ENCODE measurements around the gene SORCS1.

The SORCS1 gene

DNA sequence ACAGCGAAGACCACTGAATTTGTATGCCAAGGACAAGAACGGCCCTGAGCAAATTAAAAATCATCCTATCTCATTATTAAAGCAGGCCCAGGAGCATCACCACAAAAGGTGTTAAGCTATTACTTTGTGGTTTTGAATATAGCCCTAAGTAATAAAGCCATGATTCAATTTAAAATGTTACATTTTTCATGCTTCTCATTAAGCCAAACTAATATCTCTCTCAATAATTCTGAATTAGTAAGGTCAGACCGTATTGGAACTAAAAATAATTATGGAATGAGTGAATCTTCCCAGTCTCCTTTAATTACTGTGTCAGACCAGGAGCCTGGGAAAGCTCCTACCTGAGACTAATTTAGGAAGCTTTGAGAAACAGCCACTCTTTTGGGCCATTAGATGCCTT, 162.4 kb downstream of the SORCS1 start:
- Mint-ChIP-seq H3K27me3 (no peaks in the 10 kb centered on the region), H3K4me3 (no peak overlapping the region), H3K4me1 (no peaks in the 10 kb centered on the region), H3K27ac (no peak overlapping the region), H3K9me3 (no peaks in the 10 kb centered on the region), H3K36me3 (no peaks in the 10 kb centered on the region)
- no peak for ATAC-seq

DNA sequence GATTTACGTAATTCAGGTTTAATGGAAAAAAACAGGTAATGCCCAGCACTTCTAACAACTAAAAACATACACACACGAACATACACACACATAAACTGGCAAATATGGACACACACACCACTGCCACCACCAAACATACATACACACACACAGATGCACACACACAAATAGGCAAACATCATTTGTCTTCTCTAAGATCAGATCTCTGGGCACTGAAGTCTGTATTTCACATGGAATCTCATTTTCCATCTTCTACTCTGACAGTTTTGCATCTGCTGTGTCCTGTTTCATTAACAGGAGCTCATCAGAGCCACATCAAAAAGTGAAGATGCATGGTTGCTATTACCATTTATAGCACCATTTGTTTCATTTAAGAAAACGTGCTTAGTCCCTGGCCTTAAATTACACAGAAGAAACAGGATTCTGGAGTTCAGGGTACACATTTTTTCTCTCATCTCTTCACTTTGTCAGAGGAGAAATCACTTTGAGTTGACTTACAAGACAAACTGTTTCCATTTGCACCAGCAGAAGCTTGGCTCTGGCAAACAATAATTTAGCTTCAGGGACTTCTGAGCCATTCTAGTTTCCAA, 165.3 kb downstream of the SORCS1 start:
- no peak overlapping the region for H3K4me3 Mint-ChIP-seq
- no peaks in the 10 kb centered on the region for H3K27me3 Mint-ChIP-seq
- no peaks in the 10 kb centered on the region for H3K36me3 Mint-ChIP-seq
- no peaks in the 10 kb centered on the region for H3K9me3 Mint-ChIP-seq
- H3K27ac Mint-ChIP-seq, result no peak overlapping the region
- no peaks in the 10 kb centered on the region for H3K4me1 Mint-ChIP-seq
- no peak for ATAC-seq

DNA sequence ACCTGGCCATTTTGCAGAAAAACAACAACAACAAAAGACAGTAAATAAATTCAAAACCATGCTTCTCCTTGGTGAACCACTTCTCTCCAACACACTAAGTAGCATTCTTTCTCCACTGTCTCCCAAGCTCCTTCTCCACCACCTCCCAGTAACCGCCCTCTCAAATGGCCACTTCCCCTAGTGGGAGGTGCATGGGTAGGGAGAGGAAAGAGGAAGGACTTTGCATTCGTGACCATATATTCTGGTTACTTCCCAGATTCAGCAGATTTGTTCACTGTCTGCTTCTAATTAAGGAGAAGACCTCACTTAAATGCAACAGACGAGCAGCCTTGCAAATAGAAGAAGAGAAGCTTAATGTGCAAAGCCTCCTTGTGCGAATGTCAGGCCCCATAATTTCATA, 166.8 kb downstream of the SORCS1 start:
- H3K27me3 Mint-ChIP-seq, result no peaks in the 10 kb centered on the region
- ATAC-seq, result no peak
- H3K4me1 Mint-ChIP-seq, result no peaks in the 10 kb centered on the region
- H3K36me3 Mint-ChIP-seq, result no peaks in the 10 kb centered on the region
- no peak overlapping the region for H3K4me3 Mint-ChIP-seq
- no peaks in the 10 kb centered on the region for H3K9me3 Mint-ChIP-seq
- H3K27ac Mint-ChIP-seq, result no peak overlapping the region

DNA sequence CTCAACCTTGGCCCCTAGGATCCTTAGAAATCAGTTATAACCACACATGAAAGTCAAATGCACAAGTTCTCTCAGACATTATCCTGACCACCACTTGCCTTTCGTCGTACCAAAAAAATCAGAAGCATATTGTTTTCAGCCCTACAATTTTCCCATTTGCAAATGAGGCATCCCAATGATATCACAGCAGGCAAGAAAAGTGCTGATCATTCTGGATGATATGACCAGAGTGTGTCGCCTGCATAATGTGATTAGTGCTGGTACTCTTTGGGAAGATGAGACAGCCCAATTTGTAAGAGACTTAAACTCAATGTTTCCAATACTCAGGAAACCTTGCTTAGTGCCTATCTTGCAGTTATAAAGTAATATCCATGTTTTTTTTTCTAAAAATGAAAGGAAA, 168.0 kb downstream of the SORCS1 start:
- no peaks in the 10 kb centered on the region for H3K36me3 Mint-ChIP-seq
- no peak overlapping the region for H3K4me3 Mint-ChIP-seq

DNA sequence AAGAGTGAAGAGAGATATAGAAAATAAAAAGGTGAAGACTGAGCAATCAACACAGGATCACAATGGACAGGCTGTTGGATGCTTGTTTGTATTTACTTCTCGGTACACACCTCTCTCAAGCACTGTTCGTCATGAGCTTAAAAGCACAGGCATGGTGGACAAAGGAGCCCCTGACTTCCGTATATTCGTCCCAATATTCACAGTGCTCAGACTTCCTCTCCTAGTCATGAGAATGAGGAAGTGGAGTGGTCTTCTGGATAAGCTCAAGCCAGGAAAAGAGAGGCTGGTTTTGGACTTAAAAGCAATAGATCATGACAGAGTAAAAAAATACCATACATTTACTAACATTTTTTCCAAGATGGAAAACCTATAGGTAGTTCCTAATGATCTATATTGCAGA, 172.5 kb downstream of the SORCS1 start:
- no peaks in the 10 kb centered on the region for H3K9me3 Mint-ChIP-seq
- H3K4me1 Mint-ChIP-seq, result no peaks in the 10 kb centered on the region
- H3K4me3 Mint-ChIP-seq, result no peak overlapping the region
- H3K27ac Mint-ChIP-seq, result no peak overlapping the region
- H3K27me3 Mint-ChIP-seq, result no peaks in the 10 kb centered on the region
- H3K36me3 Mint-ChIP-seq, result no peaks in the 10 kb centered on the region
- no peak for ATAC-seq

More for the DNA sequence above, 168.0 kb downstream of the SORCS1 start:
- H3K9me3 Mint-ChIP-seq, result no peaks in the 10 kb centered on the region
- no peak for ATAC-seq
- H3K27me3 Mint-ChIP-seq, result no peaks in the 10 kb centered on the region
- no peak overlapping the region for H3K27ac Mint-ChIP-seq
- no peaks in the 10 kb centered on the region for H3K4me1 Mint-ChIP-seq

DNA sequence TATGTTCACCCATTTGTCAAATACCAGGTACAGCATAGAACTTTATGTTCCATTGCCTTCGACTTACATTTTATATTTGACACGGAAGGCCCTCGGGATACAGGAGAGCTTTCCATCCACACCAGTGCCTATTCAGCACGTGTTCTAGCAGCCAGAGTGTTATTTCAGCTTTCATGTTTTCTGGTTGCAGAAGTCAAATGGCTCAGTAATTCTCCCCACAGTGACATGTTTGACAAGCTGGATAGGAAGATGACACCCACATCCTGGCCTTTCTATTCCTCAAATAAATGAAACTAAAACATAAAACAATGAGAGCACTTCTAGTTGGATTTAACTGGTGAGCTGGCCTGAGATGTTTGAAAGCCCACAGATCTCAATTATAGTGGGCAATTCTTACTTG, 173.4 kb downstream of the SORCS1 start:
- no peaks in the 10 kb centered on the region for H3K36me3 Mint-ChIP-seq
- ATAC-seq, result no peak
- H3K4me1 Mint-ChIP-seq, result no peaks in the 10 kb centered on the region
- H3K4me3 Mint-ChIP-seq, result no peak overlapping the region
- H3K27me3 Mint-ChIP-seq, result no peaks in the 10 kb centered on the region
- no peaks in the 10 kb centered on the region for H3K9me3 Mint-ChIP-seq
- no peak overlapping the region for H3K27ac Mint-ChIP-seq

DNA sequence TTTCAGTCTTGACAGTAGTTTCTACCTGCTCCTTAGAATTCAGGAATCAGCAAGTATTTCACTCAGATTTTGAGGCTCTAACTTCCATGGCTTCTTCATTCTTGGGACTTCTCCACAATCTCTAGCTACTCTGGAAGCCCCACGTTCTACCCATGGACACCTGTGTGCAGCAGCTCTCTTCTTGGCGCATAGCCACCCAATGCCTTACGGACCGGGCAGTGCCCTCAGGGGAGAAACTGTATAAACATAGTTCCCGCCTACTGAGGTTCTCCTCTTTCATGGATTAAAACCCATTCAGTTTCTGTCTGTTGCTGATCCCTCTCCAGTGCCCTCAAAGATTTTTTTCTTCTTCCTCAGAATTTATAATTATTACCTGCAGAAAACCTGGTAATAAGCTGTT, 177.1 kb downstream of the SORCS1 start:
- Mint-ChIP-seq H3K4me3 (no peak overlapping the region), H3K36me3 (no peaks in the 10 kb centered on the region), H3K4me1 (no peaks in the 10 kb centered on the region), H3K27me3 (no peaks in the 10 kb centered on the region), H3K27ac (no peak overlapping the region), H3K9me3 (no peaks in the 10 kb centered on the region)
- no peak for ATAC-seq

DNA sequence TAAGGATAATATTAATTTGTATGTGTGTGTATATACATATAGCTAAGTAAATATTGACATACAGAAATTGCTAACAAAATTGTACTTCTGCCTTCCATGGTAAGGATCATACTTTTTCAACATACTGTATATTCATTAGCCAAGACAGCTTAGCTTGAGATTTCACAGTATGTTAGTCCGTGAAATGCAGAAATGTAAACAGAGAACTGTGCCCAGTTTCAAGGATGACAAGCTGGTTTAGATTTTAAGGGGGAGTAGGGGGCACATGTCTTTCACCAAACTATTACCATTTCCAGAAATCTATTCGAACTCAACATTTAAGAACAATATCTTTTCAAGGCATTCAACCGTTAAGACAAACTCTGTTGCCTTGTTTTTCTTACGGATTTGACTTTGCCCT, 182.2 kb downstream of the SORCS1 start:
- Mint-ChIP-seq H3K36me3 (no peaks in the 10 kb centered on the region), H3K27me3 (no peaks in the 10 kb centered on the region), H3K4me1 (no peaks in the 10 kb centered on the region), H3K9me3 (no peaks in the 10 kb centered on the region), H3K27ac (no peak overlapping the region), H3K4me3 (no peak overlapping the region)
- ATAC-seq, result no peak

DNA sequence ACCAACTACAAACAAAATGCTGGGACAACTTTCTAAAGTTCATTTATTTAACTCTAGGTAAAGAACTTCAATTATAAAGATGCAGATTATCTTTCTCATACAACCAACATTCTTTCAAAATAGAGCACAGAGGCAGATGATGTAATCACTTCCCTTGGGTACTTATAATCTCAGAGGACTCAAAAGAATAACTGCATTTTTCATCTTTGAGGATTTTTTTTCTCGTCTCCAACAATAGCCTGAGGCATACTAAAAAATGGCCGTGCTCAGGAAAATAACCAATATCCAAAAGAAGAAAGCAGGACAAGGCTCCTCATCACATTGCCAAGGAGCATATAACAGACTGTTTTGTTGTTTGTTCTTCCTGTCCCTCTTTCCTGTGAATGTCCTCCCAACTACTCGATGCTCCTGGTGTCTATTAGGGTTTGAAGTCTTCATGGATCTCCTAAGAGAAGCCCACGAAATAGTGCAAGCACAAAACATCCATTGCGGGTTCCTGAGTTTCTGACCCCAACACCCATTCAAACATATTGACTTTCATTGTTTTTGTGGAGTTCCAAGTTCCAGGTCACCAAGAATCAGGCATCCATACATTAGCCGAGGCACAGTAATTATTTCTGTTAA, 182.9 kb downstream of the SORCS1 start:
- Mint-ChIP-seq H3K9me3 (peaks cover 2% of the 10 kb centered on the region), H3K27ac (no peak overlapping the region), H3K27me3 (no peaks in the 10 kb centered on the region), H3K4me3 (no peak overlapping the region), H3K36me3 (peaks cover 3% of the 10 kb centered on the region), H3K4me1 (no peaks in the 10 kb centered on the region)
- no peak for ATAC-seq

DNA sequence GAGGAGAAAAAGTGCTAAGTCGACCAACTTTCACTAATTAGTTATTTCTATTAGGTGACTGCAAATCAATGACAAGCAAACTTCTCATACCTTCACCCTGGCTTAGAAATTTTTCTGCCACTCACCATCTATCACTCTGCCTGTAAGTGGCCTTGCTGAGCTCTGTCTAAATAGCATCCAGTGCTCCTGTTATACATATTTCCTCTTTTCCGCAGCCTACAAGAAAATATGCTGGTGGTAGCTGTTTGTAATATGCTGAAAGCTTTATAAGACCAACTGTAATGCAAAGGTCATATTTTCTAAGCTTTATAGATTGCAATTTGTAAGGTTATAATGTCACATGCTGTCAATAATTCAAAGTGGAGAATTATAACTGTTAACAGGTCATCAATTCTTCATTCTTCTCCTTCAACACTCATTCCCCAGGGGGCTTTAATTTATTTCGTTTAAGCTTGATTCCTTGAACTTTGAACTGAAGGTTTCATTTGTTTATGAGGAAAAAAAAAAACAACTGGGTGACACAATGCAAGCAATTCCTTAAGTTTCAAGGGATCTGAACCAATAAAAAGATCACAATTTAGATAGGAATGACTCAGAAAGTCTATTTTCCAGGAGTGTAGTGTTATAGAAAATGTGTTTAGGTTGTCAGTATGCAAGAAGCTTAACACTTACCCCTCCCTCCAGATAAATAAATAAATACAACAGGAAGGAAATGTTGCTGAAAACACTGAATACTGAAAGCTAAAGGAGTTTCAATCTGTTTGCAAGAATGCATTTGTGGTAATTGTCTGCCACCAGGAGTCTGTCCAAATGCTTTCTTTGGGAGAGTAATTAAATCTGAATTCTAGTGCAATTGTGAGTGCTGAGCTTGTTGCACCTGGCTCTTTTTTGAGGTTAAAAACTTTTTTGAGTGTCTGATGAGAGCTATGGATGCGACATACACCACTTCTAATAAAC, 183.7 kb downstream of the SORCS1 start:
- Mint-ChIP-seq H3K9me3 (peaks cover 3% of the 10 kb centered on the region), H3K36me3 (peaks cover 4% of the 10 kb centered on the region), H3K27me3 (no peaks in the 10 kb centered on the region), H3K27ac (no peak overlapping the region), H3K4me3 (no peak overlapping the region), H3K4me1 (no peaks in the 10 kb centered on the region)
- ATAC-seq, result no peak

DNA sequence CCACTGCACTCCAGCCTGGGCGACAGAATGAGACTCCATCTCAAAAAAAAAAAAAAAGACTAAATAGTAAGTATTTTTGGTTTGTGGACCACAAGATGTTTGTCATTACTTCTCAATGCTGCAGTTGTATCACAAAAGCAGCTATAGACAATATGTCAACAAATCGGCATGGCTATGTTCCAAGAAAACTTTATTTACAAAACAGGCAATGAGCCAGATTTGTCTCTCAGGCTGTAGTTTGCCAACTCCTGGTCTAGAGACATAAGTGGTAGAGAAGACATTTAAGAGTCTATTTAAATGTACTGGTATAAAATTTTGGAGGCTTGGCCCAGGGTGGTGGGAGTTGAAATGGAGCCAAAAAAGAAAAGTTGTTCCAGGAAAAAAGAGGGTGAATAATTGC, 185.8 kb downstream of the SORCS1 start:
- no peaks in the 10 kb centered on the region for H3K27me3 Mint-ChIP-seq
- no peak overlapping the region for H3K4me3 Mint-ChIP-seq
- no peaks in the 10 kb centered on the region for H3K4me1 Mint-ChIP-seq
- H3K9me3 Mint-ChIP-seq, result peaks cover 3% of the 10 kb centered on the region
- H3K36me3 Mint-ChIP-seq, result peaks cover 4% of the 10 kb centered on the region
- ATAC-seq, result no peak
- no peak overlapping the region for H3K27ac Mint-ChIP-seq

DNA sequence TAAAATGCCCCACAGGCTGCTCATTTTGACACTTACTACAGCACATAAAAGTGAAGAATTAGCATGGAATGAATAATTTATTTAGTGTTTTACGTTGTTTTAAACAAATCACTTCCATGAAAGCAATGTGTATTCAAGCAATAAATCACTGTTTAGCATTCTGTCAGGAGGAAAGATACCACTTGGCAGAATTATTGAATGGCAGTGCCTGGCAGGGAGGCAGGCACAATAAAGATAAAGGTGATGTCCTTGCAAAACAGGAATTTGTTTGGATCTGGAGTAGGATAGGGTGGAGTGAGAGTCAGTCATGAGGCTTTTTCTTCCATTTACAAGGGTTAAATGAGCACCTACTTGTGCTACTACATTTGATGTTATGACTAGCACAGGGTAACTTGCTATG, 190.8 kb downstream of the SORCS1 start:
- no peaks in the 10 kb centered on the region for H3K27me3 Mint-ChIP-seq
- H3K36me3 Mint-ChIP-seq, result peaks cover 4% of the 10 kb centered on the region
- no peak for ATAC-seq
- peaks cover 3% of the 10 kb centered on the region for H3K9me3 Mint-ChIP-seq
- H3K27ac Mint-ChIP-seq, result no peak overlapping the region
- no peaks in the 10 kb centered on the region for H3K4me1 Mint-ChIP-seq
- no peak overlapping the region for H3K4me3 Mint-ChIP-seq

DNA sequence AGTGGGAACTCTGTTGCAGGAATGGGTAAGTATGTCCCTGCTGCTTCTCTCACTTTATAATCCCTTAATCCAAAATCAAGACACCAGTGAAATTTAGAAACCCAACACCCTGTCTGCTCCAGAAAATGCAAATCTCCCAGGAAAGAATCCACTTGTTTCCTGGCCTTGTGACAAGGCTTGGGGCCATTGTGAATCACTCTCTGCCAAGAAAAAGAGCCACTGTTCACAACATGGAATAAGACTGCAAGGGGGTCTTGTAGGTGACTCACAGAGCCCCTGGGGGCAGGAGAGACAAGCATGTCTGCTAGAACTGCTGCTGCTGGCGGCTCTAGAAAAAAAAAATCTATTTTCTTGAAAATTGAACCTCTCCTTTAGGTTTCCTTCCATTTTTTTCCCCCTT, 191.2 kb downstream of the SORCS1 start:
- Mint-ChIP-seq H3K36me3 (peaks cover 4% of the 10 kb centered on the region), H3K27ac (no peak overlapping the region), H3K9me3 (peaks cover 3% of the 10 kb centered on the region), H3K4me3 (no peak overlapping the region), H3K27me3 (no peaks in the 10 kb centered on the region), H3K4me1 (no peaks in the 10 kb centered on the region)
- no peak for ATAC-seq

DNA sequence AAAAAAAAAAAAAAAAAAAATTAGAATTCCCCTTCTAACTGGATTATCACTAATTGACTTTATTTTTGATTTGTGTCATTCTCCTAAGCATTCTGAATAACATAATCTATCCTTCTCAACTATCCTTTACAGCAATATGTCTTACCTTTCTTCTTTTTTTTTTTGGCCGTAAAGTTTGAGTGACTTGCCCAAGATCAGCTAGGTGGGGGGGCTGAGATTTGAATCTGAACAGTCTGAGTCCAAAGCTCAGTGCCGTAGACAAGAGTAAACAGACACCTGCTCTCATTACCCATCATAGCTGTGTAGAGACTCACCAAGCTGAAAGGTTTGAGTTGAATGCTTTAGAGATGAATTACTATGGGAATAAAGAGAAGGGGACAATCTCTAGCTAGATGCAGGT, 192.1 kb downstream of the SORCS1 start:
- Mint-ChIP-seq H3K4me3 (no peak overlapping the region), H3K27me3 (no peaks in the 10 kb centered on the region), H3K9me3 (peaks cover 3% of the 10 kb centered on the region), H3K4me1 (no peaks in the 10 kb centered on the region), H3K27ac (no peak overlapping the region), H3K36me3 (peaks cover 4% of the 10 kb centered on the region)
- ATAC-seq, result no peak

DNA sequence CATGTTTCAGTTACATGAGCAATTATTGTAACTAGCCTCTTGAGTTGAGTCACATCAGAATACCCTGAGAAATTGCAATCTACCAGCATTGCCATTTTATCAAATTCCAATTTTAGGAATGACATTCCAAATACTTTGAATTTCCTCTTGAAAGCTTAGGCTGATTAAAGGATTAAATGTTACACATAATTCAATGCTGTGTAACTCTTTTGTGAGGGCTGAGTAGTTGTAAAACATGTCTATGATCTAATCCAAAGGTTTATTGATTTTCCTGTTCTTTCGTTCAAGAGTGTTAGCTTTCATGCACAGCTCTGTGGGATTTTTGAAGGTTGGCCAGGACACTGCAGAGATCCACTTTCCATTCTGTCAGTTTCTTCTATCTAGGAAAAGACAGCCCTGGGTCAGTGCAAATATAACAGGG, 193.1 kb downstream of the SORCS1 start:
- no peaks in the 10 kb centered on the region for H3K36me3 Mint-ChIP-seq
- H3K27me3 Mint-ChIP-seq, result no peaks in the 10 kb centered on the region
- H3K9me3 Mint-ChIP-seq, result peaks cover under 1% of the 10 kb centered on the region
- no peaks in the 10 kb centered on the region for H3K4me1 Mint-ChIP-seq
- no peak overlapping the region for H3K4me3 Mint-ChIP-seq
- no peak for ATAC-seq
- no peak overlapping the region for H3K27ac Mint-ChIP-seq

DNA sequence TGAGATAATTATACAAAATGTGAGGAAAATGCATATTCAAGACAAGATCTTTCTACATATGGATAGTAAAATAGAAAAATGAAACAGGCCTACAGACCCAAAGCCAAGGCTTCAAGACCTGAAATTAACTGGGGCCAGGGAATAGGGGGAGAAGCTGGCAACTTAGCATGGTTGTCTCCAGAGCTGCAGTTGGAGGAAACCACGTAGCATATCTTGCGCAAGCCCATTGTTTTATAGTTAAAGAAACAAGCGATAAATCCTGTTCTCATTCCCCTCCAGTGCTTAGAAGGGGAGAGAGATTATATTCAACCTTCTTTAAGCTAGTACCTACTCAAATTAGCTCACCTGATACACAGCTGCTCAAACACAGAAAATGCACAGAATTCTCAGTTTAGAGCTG, 197.1 kb downstream of the SORCS1 start:
- Mint-ChIP-seq H3K4me1 (no peaks in the 10 kb centered on the region), H3K9me3 (no peaks in the 10 kb centered on the region), H3K27ac (no peak overlapping the region), H3K27me3 (no peaks in the 10 kb centered on the region), H3K4me3 (no peak overlapping the region), H3K36me3 (no peaks in the 10 kb centered on the region)
- no peak for ATAC-seq

Data from stimulated activated memory B cell treated with anti-CD40 and anti-IgM and Interleukin-4, amounts not matched to agents 10 μg/mL and 1 μg/mL and 100 μg/mL, for 72 hours (primary cell).